Vagina (tissue), 2 donors: ENCODE data around the gene DDHD1. TPM values are rescaled to one million over a fixed set of nuclear protein-coding genes. Genes with fewer than 3 reads are reported as not detected.

ENCODE experiments used
- DNase-seq, 2 donors: peaks; one replicate each; pipeline ENCODE4 v3.0.0-alpha.2; 2017; ENCODE audit errors: extremely low spot score in 2 of 2
- H3K27ac ChIP-seq: fragments of 200-600 bp; sonication (generic); one replicate; pipeline ENCODE4 v1.5.1; 2019
- H3K27me3 ChIP-seq: fragments of 200-600 bp; sonication (generic); one replicate; pipeline ENCODE4 v1.5.1; 2019
- H3K36me3 ChIP-seq, 2 donors: fragments of 200-600 bp; sonication (generic); one replicate each; pipeline ENCODE4 v1.5.1; 2017 to 2019
- H3K4me1 ChIP-seq: fragments of 200-600 bp; sonication (generic); one replicate; pipeline ENCODE4 v1.5.1; 2019
- H3K4me3 ChIP-seq, 2 donors: fragments of 200-600 bp; sonication (generic); 1 replicate in 1 of 2; 2 replicates in 1 of 2; pipeline ENCODE4 v1.5.1; 2016 to 2019
- H3K9me3 ChIP-seq: fragments of 200-600 bp; sonication (generic); one replicate; pipeline ENCODE4 v1.5.1; 2019
- CTCF ChIP-seq, 3 experiments: fragments of 450-650 bp in 2 of 3; fragments of 200-600 bp in 1 of 3; sonication (generic) in 1 of 3; IDR thresholded peaks; one replicate each; pipeline ENCODE4 v1.5.1; 2017 to 2019; ENCODE audit warnings: antibody characterized with exemption in 3 of 3, mild to moderate bottlenecking in 2 of 3, moderate library complexity in 2 of 3
- POLR2A ChIP-seq, 2 donors: fragments of 450-650 bp; IDR thresholded peaks; one replicate each; pipeline ENCODE4 v1.6.1; 2017; ENCODE audit warnings: antibody characterized with exemption in 2 of 2, mild to moderate bottlenecking in 2 of 2, moderate library complexity in 2 of 2
- POLR2AphosphoS5 ChIP-seq, 2 donors: sonication (generic); formaldehyde crosslinking; IDR thresholded peaks; one replicate each; pipeline ENCODE4 v1.9.0; 2017; ENCODE audit warnings: antibody characterized with exemption in 2 of 2, mild to moderate bottlenecking in 2 of 2, low read depth in 1 of 2; ENCODE audit not compliant: insufficient read depth in 1 of 2
- intact Hi-C: fragments of 100-400 bp; cut with DNase I; formaldehyde crosslinking; loops from one replicate; pipeline ENCODE4 v1.15.1; 2023
- total RNA-seq: library from RNA; depleted of rRNA; stranded (reverse); fragments of >200 nt; gene quantifications from one replicate; pipeline ENCODE4 v1.2.3, GENCODE V29; 2016

Gene DDHD1
- total RNA-seq, 1 donor from 2014 or later, result 17.4 TPM

DNA sequence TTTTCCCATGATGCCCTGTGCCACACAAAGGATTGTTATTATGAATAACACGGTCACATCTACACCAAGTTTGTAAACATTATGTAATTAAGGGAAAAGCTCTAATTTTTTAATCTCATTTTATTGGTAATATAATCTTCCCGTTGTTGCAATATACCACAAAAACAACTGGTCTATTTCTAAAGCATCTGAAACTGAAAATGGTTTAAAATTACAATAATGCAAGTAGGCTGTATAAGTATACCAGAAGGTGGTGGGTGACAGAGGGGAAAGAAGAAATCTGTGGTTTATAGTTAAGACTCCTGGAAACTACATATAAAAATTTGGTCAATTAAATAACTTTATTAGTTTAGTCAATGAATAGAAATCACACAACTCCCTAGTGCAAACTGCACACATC lies 5.2 kb downstream of the DDHD1 start:
- Histone ChIP-seq H3K36me3 (no peaks in the 10 kb centered on the region), H3K4me3 (no peak overlapping the region), H3K9me3 (peaks cover 2% of the 10 kb centered on the region), H3K4me1 (peaks cover 37% of the 10 kb centered on the region), H3K27ac (no peak overlapping the region), H3K27me3 (no peaks in the 10 kb centered on the region)
- no peak for TF ChIP-seq CTCF (IDR thresholded peaks at IDR 0.05)
- no peak for TF ChIP-seq POLR2AphosphoS5 (IDR thresholded peaks at IDR 0.05; ENCODE audit: insufficient read depth in 1 of 2, low read depth in 1 of 2)
- TF ChIP-seq POLR2A (IDR thresholded peaks at IDR 0.05), result no peak
- intact Hi-C loops, result no loop called here
- DNase-seq, result no peak

- no peak overlapping the region for H3K4me3 ChIP-seq
- H3K9me3 ChIP-seq, result peaks cover 5% of the 10 kb centered on the region
- H3K27me3 ChIP-seq, result no peaks in the 10 kb centered on the region
- intact Hi-C loops, result no loop called here
- no peak overlapping the region for H3K27ac ChIP-seq
- no peak for DNase-seq
- TF ChIP-seq POLR2A (IDR thresholded peaks at IDR 0.05), result no peak
- no peak for TF ChIP-seq CTCF (IDR thresholded peaks at IDR 0.05)
- no peak for TF ChIP-seq POLR2AphosphoS5 (IDR thresholded peaks at IDR 0.05; ENCODE audit: insufficient read depth in 1 of 2, low read depth in 1 of 2)
- H3K36me3 ChIP-seq, result no peaks in the 10 kb centered on the region
- peaks cover 37% of the 10 kb centered on the region for H3K4me1 ChIP-seq
Measured at GRCh38 chr14:53147208-53147607, 5.9 kb downstream of the DDHD1 start.

DNA sequence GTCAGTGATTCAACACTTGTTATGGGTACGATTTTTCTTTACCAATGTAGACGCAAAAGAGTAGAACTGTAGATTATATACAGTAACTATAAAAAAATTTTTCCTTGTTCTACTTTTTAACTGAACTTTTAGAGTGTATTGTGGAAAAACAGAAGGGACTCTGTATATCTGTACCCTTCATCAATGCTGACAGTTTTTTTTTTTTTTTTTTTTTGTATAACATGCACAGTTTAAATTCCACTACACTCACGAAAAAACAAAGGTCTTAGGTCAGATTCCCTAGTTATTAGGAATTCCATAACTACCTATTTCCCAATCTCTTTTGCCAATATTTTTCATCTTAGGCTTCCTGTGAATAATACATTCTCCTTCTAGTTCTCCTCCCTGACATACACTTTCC lies 6.4 kb downstream of the DDHD1 start:
- H3K9me3 ChIP-seq, result peaks cover 7% of the 10 kb centered on the region
- H3K36me3 ChIP-seq, result no peaks in the 10 kb centered on the region
- TF ChIP-seq POLR2A (IDR thresholded peaks at IDR 0.05) (no peak), CTCF (IDR thresholded peaks at IDR 0.05) (no peak), POLR2AphosphoS5 (IDR thresholded peaks at IDR 0.05; ENCODE audit: insufficient read depth in 1 of 2, low read depth in 1 of 2) (no peak)
- no peak for DNase-seq
- H3K4me3 ChIP-seq, result no peak overlapping the region
- H3K27ac ChIP-seq, result no peak overlapping the region
- intact Hi-C loops, result no loop called here
- no peaks in the 10 kb centered on the region for H3K27me3 ChIP-seq
- H3K4me1 ChIP-seq, result peaks cover 37% of the 10 kb centered on the region

DNA sequence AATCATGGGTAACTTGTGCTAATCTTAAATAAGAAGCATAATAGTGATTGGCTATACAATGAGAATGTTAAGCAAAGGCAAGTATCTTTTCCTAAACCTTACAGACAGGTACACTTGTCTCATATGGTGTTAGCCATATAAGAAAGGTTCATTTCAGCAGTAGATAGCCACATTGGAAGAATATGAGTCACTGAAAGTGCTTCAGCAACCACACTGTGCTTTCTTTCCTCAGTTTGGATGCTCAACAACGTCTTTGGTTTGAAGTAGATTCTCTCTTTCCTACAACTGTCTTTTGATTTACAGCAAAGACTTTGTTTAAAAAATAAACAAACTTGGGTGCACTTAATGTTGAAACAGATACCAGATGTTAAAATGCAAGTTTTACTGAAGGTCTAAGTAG lies 8.9 kb downstream of the DDHD1 start:
- intact Hi-C loops, result no loop called here
- H3K27me3 ChIP-seq, result no peaks in the 10 kb centered on the region
- H3K4me3 ChIP-seq, result no peak overlapping the region
- peaks cover 10% of the 10 kb centered on the region for H3K9me3 ChIP-seq
- DNase-seq, result no peak
- peaks cover 17% of the 10 kb centered on the region for H3K4me1 ChIP-seq
- H3K27ac ChIP-seq, result no peak overlapping the region
- H3K36me3 ChIP-seq, result no peaks in the 10 kb centered on the region
- TF ChIP-seq CTCF (IDR thresholded peaks at IDR 0.05) (no peak), POLR2AphosphoS5 (IDR thresholded peaks at IDR 0.05; ENCODE audit: insufficient read depth in 1 of 2, low read depth in 1 of 2) (no peak), POLR2A (IDR thresholded peaks at IDR 0.05) (no peak)

- H3K4me1 ChIP-seq, result no peaks in the 10 kb centered on the region
- no peaks in the 10 kb centered on the region for H3K27me3 ChIP-seq
- H3K4me3 ChIP-seq, result no peak overlapping the region
- no peak for DNase-seq
- H3K9me3 ChIP-seq, result peaks cover 23% of the 10 kb centered on the region
- no peaks in the 10 kb centered on the region for H3K36me3 ChIP-seq
- TF ChIP-seq CTCF (IDR thresholded peaks at IDR 0.05) (no peak), POLR2AphosphoS5 (IDR thresholded peaks at IDR 0.05; ENCODE audit: insufficient read depth in 1 of 2, low read depth in 1 of 2) (no peak), POLR2A (IDR thresholded peaks at IDR 0.05) (no peak)
- H3K27ac ChIP-seq, result no peak overlapping the region
- intact Hi-C loops, result no loop called here
Measured at GRCh38 chr14:53140585-53140984, 12.5 kb downstream of the DDHD1 start.
